ENCODE measurements around the gene DAD1.
"Not testable (repeated sequence)": the region's sequence is repeated elsewhere in the genome, so short reads cannot be mapped to it uniquely, and the experiment has no call there.

The DAD1 gene

DNA sequence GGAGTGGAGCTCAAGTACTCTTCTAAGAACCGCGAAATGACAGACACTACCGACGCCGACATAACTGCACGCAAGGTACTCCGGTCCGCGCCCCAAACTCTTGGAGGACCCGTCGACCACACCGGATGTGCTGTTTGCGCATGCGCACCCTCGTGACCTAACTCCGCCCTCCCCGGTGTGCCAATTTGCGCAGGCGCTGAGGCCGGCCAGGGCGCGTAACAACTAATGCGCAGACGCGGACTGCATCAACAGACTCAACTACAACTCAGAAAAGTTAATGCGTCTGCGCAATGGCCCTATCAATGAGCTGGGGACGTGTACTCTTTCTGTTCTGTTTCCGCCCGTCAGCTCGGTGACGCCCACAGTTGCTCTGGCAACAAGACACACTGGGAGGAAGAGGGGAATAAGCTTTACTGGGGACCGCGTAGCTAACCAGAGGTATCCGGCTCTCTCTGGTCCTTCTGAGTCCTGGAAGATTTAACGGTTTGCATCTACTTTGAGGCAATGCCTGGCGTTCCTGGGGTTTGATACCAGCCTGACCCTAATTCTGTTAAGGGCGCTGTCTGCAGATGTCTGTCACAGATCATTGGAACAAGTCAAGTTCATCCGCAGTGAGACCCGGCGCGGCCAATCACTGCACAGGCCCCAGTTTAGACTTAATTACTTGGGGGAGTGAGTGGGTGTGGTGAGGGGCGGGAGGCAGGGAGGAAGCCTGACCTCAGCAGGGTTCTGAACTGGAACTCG lies at the start of gene DAD1:
TSS of gene DAD1 (minus strand) at position 129 of the 744 bp plus-strand sequence. CDS start at position 62, 67 bp downstream.
- peak; percentile 99 for DNase-seq

- not testable (repeated sequence) for DNase-seq
Observed at GRCh38 chr14:22635980-22636379, 47.0 kb upstream of the DAD1 start.

GRCh38 chr14:22634233-22634900 lies 45.3 kb upstream of the DAD1 start:
- peak; percentile 18 to 74 for DNase-seq

DNA sequence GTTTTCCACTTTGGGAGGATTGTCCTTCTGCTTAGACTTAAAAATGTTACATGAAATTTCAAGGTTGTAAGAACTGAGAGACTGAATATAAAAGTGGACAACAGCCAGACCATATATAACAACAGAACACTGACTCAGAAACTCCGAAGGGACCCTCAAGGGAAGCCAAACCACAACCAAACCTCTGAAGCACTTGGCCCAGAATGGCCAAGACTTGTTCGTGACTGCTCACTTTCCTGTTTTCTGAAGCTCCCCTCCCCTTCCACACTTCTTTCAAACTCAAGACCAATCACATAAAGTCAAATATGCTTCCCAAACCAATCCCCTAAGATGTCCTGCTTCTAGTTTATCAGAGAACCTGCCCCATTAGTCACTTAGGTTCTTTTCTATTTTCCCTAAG lies 41.5 kb upstream of the DAD1 start:
- DNase-seq: no peak

- DNase-seq: no peak
Observed at GRCh38 chr14:22630066-22630465, 41.0 kb upstream of the DAD1 start.

DNA sequence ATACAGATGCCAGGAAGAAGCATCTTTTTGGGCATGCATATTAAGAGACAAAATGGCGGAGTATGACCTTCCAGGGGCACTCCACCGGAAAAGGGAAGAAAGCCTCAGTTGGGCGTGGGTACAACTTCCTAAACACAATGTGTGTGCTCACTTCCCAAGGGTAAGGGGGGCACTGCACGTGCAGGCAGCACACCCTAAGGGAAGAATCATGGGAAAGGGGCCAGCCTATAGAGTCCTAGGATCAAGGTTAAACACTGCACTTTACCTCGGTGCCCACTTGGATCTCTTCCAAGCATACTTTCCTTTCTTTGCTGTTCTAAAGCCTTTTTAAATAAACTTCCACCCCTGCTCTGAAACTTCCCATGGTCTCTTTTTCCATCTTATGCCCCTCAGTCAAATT lies 40.3 kb upstream of the DAD1 start:
- DNase-seq: no peak

DNA sequence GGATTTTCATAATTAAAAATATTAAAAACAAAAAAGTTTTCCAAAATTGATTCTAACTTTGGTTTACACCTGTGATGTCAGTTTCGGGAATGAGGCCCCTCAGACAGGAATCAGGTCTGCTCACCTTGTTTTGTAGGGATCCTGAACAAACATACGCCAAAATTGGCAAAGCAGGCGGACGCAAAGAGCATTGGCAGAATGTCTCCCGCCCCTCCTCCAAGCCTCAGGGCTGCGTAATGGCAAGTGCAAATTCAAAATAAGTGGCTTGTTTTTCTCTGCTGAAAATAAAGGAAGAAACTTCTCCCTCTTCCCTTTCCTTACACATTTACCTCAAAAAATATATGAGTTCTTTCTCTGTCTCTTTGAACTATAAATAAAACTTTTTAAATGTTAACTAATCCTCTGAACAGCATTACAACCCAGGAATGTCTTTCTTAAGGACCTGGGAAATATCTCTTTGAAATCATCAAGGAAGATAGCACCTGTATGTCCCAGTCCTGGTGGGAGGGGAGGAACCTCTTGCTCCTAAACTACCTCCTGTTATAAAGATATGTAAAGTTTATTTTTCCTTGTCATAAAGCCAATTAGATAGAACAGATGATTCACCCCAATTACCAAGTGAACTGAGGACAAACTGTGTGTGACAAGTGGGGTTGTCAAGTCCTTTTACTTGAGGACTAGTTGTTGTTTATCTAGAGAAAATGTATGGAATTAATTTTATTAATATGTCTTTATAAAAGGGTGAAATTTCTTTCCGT lies 38.7 kb upstream of the DAD1 start:
- DNase-seq: no peak

GRCh38 chr14:22626590-22626989 lies 37.6 kb upstream of the DAD1 start:
- DNase-seq: no peak

- peak in 1 of 2 donors; percentile 25 for DNase-seq
Observed at GRCh38 chr14:22623047-22623446, 34.0 kb upstream of the DAD1 start.

- DNase-seq: no peak
Observed at GRCh38 chr14:22622255-22622654, 33.2 kb upstream of the DAD1 start.

- DNase-seq: not testable (repeated sequence)
Observed at GRCh38 chr14:22615765-22616164, 26.7 kb upstream of the DAD1 start.

- DNase-seq: no peak
Observed at GRCh38 chr14:22614240-22614799, 25.3 kb upstream of the DAD1 start.

GRCh38 chr14:22613736-22614239 lies 24.8 kb upstream of the DAD1 start:
- DNase-seq: no peak

DNA sequence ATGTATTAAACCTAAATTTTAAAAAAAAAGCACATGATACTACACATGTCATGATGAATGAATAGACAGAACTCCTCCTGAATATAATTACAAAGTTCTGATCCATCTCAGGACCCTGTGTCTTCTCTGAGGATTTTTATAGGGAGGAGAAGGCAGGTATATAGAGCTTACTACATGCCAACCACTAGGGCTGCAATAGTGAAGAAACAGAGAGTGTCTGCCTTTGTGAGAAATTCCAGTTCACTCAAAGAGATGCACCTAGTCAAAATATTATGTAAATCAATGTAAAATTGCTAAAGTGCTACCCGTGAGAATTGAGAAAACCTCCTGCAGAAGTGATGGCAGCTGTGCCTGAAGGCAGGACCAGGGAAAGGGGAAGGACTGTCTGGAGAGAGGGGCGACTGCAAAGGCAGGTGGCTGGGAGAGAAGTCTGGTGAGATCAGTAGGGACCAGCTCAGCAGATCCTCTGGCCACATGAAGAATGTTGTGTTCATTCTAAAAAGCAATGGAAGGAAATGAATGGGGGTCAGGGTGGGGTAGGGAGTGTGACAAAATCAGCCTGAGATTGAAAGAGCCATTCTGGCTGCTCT lies 24.2 kb upstream of the DAD1 start:
- DNase-seq: no peak

DNA sequence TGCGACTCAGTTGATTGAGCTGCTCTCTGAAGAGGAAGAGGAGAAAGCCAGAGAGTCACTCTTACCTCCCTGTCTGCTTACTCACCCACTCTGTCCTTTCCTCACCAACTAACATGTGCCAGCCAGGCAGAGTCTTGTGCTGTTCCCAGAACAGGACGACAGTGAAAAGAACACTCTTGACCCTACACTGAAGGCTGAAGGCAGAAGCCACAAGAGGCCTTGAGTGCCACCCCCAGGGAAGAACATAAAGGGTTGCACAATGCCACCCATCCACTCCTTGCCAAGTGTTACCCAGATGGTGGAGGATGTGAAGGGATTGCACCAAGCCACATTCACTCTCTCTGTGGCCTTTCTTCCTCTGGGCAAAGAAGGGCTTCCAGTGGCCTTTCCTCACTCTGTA lies 21.9 kb upstream of the DAD1 start:
- DNase-seq: no peak

GRCh38 chr14:22607291-22607690 lies 18.3 kb upstream of the DAD1 start:
- DNase-seq: no peak

DNA sequence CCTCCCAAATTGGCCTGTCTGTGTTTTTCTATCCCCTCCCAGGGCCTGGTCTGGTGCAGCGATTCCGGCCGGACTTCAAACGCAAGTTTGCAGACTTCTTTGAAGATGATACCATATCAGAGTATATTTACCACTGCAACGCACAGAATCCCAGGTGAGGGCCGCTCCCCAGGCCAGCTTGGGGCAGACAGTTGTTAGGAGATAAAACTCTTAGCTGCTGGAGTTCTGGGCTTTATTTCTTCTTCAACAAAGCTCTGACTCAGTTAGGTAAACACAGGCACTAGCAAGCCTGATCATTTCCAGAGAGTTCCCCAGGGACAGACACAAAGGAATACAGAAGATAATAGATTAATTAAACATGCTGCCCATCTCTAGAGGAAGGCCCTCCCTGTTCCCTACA lies 17.4 kb upstream of the DAD1 start:
- DNase-seq: no peak

GRCh38 chr14:22602862-22603261 lies 13.8 kb upstream of the DAD1 start:
- no peak for DNase-seq

DNA sequence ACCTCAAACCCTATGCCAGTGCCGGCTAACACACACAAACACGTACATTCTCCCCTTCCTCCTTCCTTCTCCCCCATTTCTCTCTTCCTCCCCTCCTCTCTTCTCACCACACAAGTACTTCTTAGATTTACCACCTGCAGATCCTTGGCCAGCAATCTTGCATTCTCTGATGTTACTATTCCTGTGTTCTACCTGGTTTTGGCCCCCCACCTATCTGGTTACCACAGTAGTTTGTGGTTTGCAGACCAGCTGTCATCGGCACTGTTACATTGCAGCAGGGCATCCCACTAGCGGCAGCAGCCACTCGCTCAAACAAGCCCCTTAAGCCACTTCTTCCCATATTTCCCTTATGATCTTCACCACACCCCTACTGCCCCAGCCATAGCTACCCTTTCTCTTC lies 13.0 kb upstream of the DAD1 start:
- DNase-seq: no peak

DNA sequence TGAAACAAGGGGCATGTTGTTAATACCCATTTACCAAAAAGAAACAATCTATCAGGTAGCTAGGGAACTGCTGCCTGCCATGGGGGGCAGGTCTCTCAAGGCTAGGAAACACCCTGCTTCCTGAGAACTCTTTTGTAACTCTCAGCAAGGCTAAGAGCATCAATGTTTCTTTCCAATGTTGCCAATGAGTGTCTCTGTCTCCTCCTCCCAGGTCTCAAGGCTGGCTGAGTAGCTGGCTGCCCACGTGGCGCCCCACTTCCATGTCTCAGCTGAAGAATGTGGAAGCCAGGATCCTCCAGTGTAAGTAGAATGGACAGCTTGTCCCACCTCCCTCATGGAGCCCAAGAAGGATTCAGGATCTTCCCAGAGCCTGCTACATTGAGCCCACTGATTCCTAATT lies 12.4 kb upstream of the DAD1 start:
- DNase-seq: no peak

DNA sequence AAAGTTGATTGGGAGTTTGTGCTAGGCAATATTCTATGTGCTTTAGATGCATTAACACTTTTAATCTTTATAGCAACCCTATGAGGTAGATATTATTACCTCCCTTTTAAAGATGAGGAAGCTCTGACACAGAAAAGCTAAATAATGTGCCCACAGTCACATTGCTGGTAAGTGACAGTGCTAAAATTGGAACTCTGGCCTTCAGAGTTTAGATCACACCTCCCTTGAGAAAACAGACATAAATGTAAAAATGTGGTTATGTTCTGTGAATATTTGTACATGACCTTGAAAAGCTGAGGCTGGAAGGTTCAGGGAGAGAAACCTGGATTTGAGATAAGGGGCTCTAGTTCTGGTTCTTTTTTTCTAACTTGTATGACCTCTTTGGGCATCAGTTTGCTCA lies 11.0 kb upstream of the DAD1 start:
- no peak for DNase-seq

GRCh38 chr14:22599349-22599748 lies 10.3 kb upstream of the DAD1 start:
- DNase-seq: no peak

DNA sequence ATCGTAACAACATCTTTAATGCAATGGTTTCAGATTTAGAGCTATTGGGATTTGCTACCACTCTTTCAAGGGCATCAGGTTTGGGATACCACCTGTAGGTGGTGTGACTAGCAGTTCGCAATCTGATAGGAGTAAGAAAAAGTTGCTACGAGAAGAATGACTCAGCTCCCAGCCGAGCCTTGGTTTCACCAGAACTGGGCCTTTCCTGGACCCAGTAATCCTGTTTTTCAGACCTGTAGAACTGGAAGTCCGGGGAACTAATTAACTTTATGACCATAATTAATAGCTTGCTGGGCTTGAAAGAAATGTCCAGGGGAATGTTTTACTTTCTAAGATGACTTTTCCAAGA lies 9.8 kb upstream of the DAD1 start:
- peak; percentile 31 to 56 for DNase-seq

All from inflammatory macrophage treated with lipopolysaccharide for 1 hour (primary cell).